ENCODE data around the gene HS3ST2. TPM values are rescaled to one million over a fixed set of nuclear protein-coding genes. Genes with fewer than 3 reads are reported as not detected.
"Not testable (repeated sequence)": the region's sequence is repeated elsewhere in the genome, so short reads cannot be mapped to it uniquely, and the experiment has no call there.

HS3ST2 gene
- total RNA-seq, 2 donors from 2014 or later: not detected

- DNase-seq (ENCODE audit: low spot score in 2 of 2) (no peak), ATAC-seq (peak in 1 of 2 donors; percentile 53)
- Mint-ChIP-seq H3K27ac (no peak overlapping the region), H3K36me3 (no peaks in the 10 kb centered on the region), H3K9me3 (no peaks in the 10 kb centered on the region)
Measured at GRCh38 chr16:22938647-22939046, 124.7 kb downstream of the HS3ST2 start.

- DNase-seq (ENCODE audit: low spot score in 2 of 2); H3K9me3 Mint-ChIP-seq; H3K36me3 Mint-ChIP-seq; ATAC-seq; H3K27ac Mint-ChIP-seq: not testable (repeated sequence)
Measured at GRCh38 chr16:22939744-22940363, 125.9 kb downstream of the HS3ST2 start.

- ATAC-seq (no peak), DNase-seq (ENCODE audit: low spot score in 2 of 2) (no peak)
- Mint-ChIP-seq H3K36me3 (no peaks in the 10 kb centered on the region), H3K27ac (no peak overlapping the region), H3K9me3 (no peaks in the 10 kb centered on the region)
Measured at GRCh38 chr16:22941970-22942501, 128.1 kb downstream of the HS3ST2 start.

GRCh38 chr16:22942811-22943210 lies 128.8 kb downstream of the HS3ST2 start:
- Mint-ChIP-seq H3K27ac (no peak overlapping the region), H3K9me3 (no peaks in the 10 kb centered on the region), H3K36me3 (no peaks in the 10 kb centered on the region)
- DNase-seq (ENCODE audit: low spot score in 2 of 2) (no peak), ATAC-seq (no peak)

- no peak for ATAC-seq
Measured at GRCh38 chr16:22945361-22945760, 131.4 kb downstream of the HS3ST2 start.

GRCh38 chr16:22946433-22946832 lies 132.5 kb downstream of the HS3ST2 start:
- no peak for DNase-seq (ENCODE audit: low spot score in 2 of 2)

More at GRCh38 chr16:22945361-22945760, 131.4 kb downstream of the HS3ST2 start:
- Mint-ChIP-seq H3K9me3 (no peaks in the 10 kb centered on the region), H3K36me3 (peaks cover 0 to 4% of the 10 kb centered on the region in 2 donors), H3K27ac (no peak overlapping the region)
- no peak for DNase-seq (ENCODE audit: low spot score in 2 of 2)

GRCh38 chr16:22948058-22948602 lies 134.2 kb downstream of the HS3ST2 start:
- ATAC-seq: peak in 1 of 2 donors; percentile 60
- Mint-ChIP-seq H3K9me3 (no peaks in the 10 kb centered on the region), H3K27ac (no peak overlapping the region), H3K36me3 (peaks cover 0 to 4% of the 10 kb centered on the region in 2 donors)
- DNase-seq (ENCODE audit: low spot score in 2 of 2): no peak

More at GRCh38 chr16:22946433-22946832, 132.5 kb downstream of the HS3ST2 start:
- peaks cover 0 to 4% of the 10 kb centered on the region in 2 donors for H3K36me3 Mint-ChIP-seq
- no peaks in the 10 kb centered on the region for H3K9me3 Mint-ChIP-seq
- ATAC-seq: no peak
- no peak overlapping the region for H3K27ac Mint-ChIP-seq

GRCh38 chr16:22948603-22949368 lies 134.8 kb downstream of the HS3ST2 start:
- DNase-seq (ENCODE audit: low spot score in 2 of 2) (peak; percentile 60 to 81), ATAC-seq (peak; percentile 86 to 89)
- Mint-ChIP-seq H3K9me3 (no peaks in the 10 kb centered on the region), H3K36me3 (peaks cover 0 to 4% of the 10 kb centered on the region in 2 donors), H3K27ac (no peak overlapping the region)

- Mint-ChIP-seq H3K36me3 (no peaks in the 10 kb centered on the region), H3K9me3 (no peaks in the 10 kb centered on the region), H3K27ac (no peak overlapping the region)
- DNase-seq (ENCODE audit: low spot score in 2 of 2): no peak
- ATAC-seq: no peak
Measured at GRCh38 chr16:22955461-22956070, 141.6 kb downstream of the HS3ST2 start.

GRCh38 chr16:22961206-22961605 lies 147.2 kb downstream of the HS3ST2 start:
- Mint-ChIP-seq H3K27ac (no peak overlapping the region), H3K36me3 (no peaks in the 10 kb centered on the region), H3K9me3 (peaks cover 0 to 7% of the 10 kb centered on the region in 2 donors)
- DNase-seq (ENCODE audit: low spot score in 2 of 2): no peak
- ATAC-seq: no peak

- DNase-seq (ENCODE audit: low spot score in 2 of 2) (no peak), ATAC-seq (no peak)
- no peak overlapping the region for H3K27ac Mint-ChIP-seq
- no peaks in the 10 kb centered on the region for H3K36me3 Mint-ChIP-seq
- peaks cover 0 to 7% of the 10 kb centered on the region in 2 donors for H3K9me3 Mint-ChIP-seq
Measured at GRCh38 chr16:22962905-22963304, 148.9 kb downstream of the HS3ST2 start.

Measured in activated naive CD4-positive, alpha-beta T cell treated with anti-CD3 and anti-CD28 coated beads, Interleukin-2, amount 50 U/mL, for 72 hours (primary cell).